ENCODE results near the gene QRICH2.
"Not testable (repeated sequence)": the region's sequence is repeated elsewhere in the genome, so short reads cannot be mapped to it uniquely, and the experiment has no call there.

QRICH2 gene

GRCh38 chr17:76268991-76269981, 38.8 kb downstream of the QRICH2 start:
- H3K4me3 ChIP-seq: no peak overlapping the region
- H3K27ac ChIP-seq: peak overlapping the region in 17 of 21 experiments; percentile 3 to 99 (median 90)

GRCh38 chr17:76268015-76268749, 39.9 kb downstream of the QRICH2 start:
- Histone ChIP-seq H3K4me3 (peak overlapping the region in 5 of 7 experiments; percentile 4 to 97 (median 20)), H3K27ac (peak overlapping the region in 20 of 21 experiments; percentile 37 to 99 (median 92))

GRCh38 chr17:76267581-76268001, 40.5 kb downstream of the QRICH2 start:
- H3K4me3 ChIP-seq: peak overlapping the region in 5 of 7 experiments; percentile 4 to 97 (median 20)

GRCh38 chr17:76267051-76267576, 41.0 kb downstream of the QRICH2 start:
- Histone ChIP-seq H3K27ac (peak overlapping the region; percentile 23 to 99 (median 93)), H3K4me3 (peak overlapping the region; percentile 67 to 97 (median 96))

More at GRCh38 chr17:76267581-76268001, 40.5 kb downstream of the QRICH2 start:
- peak overlapping the region in 20 of 21 experiments; percentile 37 to 99 (median 93) for H3K27ac ChIP-seq

GRCh38 chr17:76266244-76266938, 41.7 kb downstream of the QRICH2 start:
- Histone ChIP-seq H3K4me3 (peak overlapping the region; percentile 67 to 97 (median 96)), H3K27ac (peak overlapping the region; percentile 82 to 99 (median 93))

- peak overlapping the region; percentile 67 to 97 (median 96) for H3K4me3 ChIP-seq
- H3K27ac ChIP-seq: peak overlapping the region; percentile 82 to 99 (median 93)
These were observed 42.3 kb downstream of the QRICH2 start for GRCh38 chr17:76265624-76266243.

- H3K4me3 ChIP-seq: peak within 1 kb of the TSS; percentile 67 to 97 (median 96)
- peak within 1 kb of the TSS; percentile 82 to 99 (median 93) for H3K27ac ChIP-seq
These were observed 43.1 kb downstream of the QRICH2 start, which contains the start of gene UBALD2 for GRCh38 chr17:76264755-76265623. Gene UBALD2 (plus strand): TSS chr17:76265348. CDS start chr17:76265506, 158 bp downstream.

- H3K4me3 ChIP-seq: peak overlapping the region in 2 of 7 experiments; percentile 9 to 17
These were observed 43.7 kb downstream of the QRICH2 start for GRCh38 chr17:76264425-76264754.

GRCh38 chr17:76263896-76264295, 44.2 kb downstream of the QRICH2 start:
- H3K27ac ChIP-seq: peak overlapping the region in 20 of 21 experiments; percentile 4 to 99 (median 74)

More at GRCh38 chr17:76264425-76264754, 43.7 kb downstream of the QRICH2 start:
- H3K27ac ChIP-seq: peak overlapping the region in 19 of 21 experiments; percentile 4 to 99 (median 74)

GRCh38 chr17:76262732-76263344, 45.2 kb downstream of the QRICH2 start:
- Histone ChIP-seq H3K27ac (peak overlapping the region in 20 of 21 experiments; percentile 31 to 99 (median 72)), H3K4me3 (no peak overlapping the region)

More at GRCh38 chr17:76263896-76264295, 44.2 kb downstream of the QRICH2 start:
- H3K4me3 ChIP-seq: no peak overlapping the region

GRCh38 chr17:76261421-76262215, 46.5 kb downstream of the QRICH2 start:
- H3K4me3 ChIP-seq: no peak overlapping the region
- H3K27ac ChIP-seq: peak overlapping the region in 11 of 21 experiments; percentile 19 to 94 (median 76)

- H3K27ac ChIP-seq: no peak overlapping the region
- no peak overlapping the region for H3K4me3 ChIP-seq
These were observed 47.4 kb downstream of the QRICH2 start for GRCh38 chr17:76260669-76261068.

GRCh38 chr17:76260220-76260619, 47.9 kb downstream of the QRICH2 start:
- no peak overlapping the region for H3K4me3 ChIP-seq
- H3K27ac ChIP-seq: peak overlapping the region in 1 of 21 experiments; percentile 67

- peak overlapping the region in 2 of 21 experiments; percentile 12 to 58 for H3K27ac ChIP-seq
- H3K4me3 ChIP-seq: not testable (repeated sequence)
These were observed 51.5 kb downstream of the QRICH2 start for GRCh38 chr17:76256430-76257050.

GRCh38 chr17:76255801-76256429, 52.2 kb downstream of the QRICH2 start:
- H3K27ac ChIP-seq: peak overlapping the region in 2 of 21 experiments; percentile 12 to 58
- H3K4me3 ChIP-seq: no peak overlapping the region

All from skin epidermis (tissue), 12 donors.